SK-N-SH (cell line): ENCODE data around the gene MND1. TPM values are rescaled to one million over a fixed set of nuclear protein-coding genes. Genes with fewer than 3 reads are reported as not detected.

Experiments
- CTCF ChIA-PET: fragments of 300-600, 350-600 bp; formaldehyde crosslinking; extraction: SDS; loops from one replicate; lab custom pipeline; 2021; lab: Yijun Ruan, JAX
- POLR2A ChIA-PET: fragments of 350-600 bp; sonication (Branson Sonifier 250); formaldehyde crosslinking; extraction: SDS; loops from one replicate; lab custom pipeline; 2020; ENCODE audit warnings: antibody characterized with exemption, inconsistent platforms; lab: Yijun Ruan, JAX
- DNase-seq: peaks from one replicate; pipeline ENCODE4 v3.0.0; 2012
- H2AFZ ChIP-seq: fragments of 200-600 bp; sonication (generic); 2 replicates; pipeline ENCODE4 v1.8.1; 2016; ENCODE audit warnings: antibody characterized with exemption, mild to moderate bottlenecking, low read depth
- H3F3A ChIP-seq: fragments of 200-600 bp; sonication (generic); replicated peaks from 2 replicates; pipeline ENCODE3; 2016; ENCODE audit warnings: antibody characterized with exemption, mild to moderate bottlenecking; ENCODE audit not compliant: insufficient read depth
- H3K27ac ChIP-seq, 2 experiments: fragments of 200-500 bp in 1 of 2; fragments of 200-600 bp in 1 of 2; sonication (Bioruptor generic) in 1 of 2; sonication (generic), shearing (Covaris generic) in 1 of 2; 2 replicates each; pipeline versions ENCODE4 v1.5.1 to v1.6.1; 2014 to 2016; ENCODE audit warnings: low read depth in 2 of 2, inconsistent platforms in 1 of 2, low read length in 1 of 2, mild to moderate bottlenecking in 1 of 2, mixed read lengths in 1 of 2
- H3K27me3 ChIP-seq: fragments of 200-600 bp; sonication (generic), shearing (Covaris generic); 2 replicates; pipeline ENCODE4 v1.6.1; 2016; ENCODE audit warnings: mixed run types; ENCODE audit not compliant: insufficient read depth
- H3K36me3 ChIP-seq, 2 experiments: fragments of 200-500 bp in 1 of 2; fragments of 200-600 bp in 1 of 2; sonication (Bioruptor generic) in 1 of 2; sonication (generic) in 1 of 2; replicated peaks in 1 of 2; 2 replicates each; pipeline versions ENCODE3 to v1.5.1; 2014 to 2016; ENCODE audit warnings: low read length in 1 of 2, mild to moderate bottlenecking in 1 of 2; ENCODE audit not compliant: insufficient read depth in 2 of 2, control insufficient read depth in 1 of 2
- H3K4me1 ChIP-seq, 2 experiments: fragments of 200-500 bp in 1 of 2; fragments of 200-600 bp in 1 of 2; sonication (Bioruptor generic) in 1 of 2; sonication (generic), shearing (Covaris generic) in 1 of 2; 2 replicates each; pipeline versions ENCODE4 v1.5.1 to v1.6.1; 2014 to 2016; ENCODE audit warnings: low read depth in 1 of 2, low read length in 1 of 2, mixed run types in 1 of 2; ENCODE audit not compliant: insufficient read depth in 2 of 2, control insufficient read depth in 1 of 2
- H3K4me2 ChIP-seq: fragments of 200-600 bp; sonication (generic), shearing (Covaris generic); 2 replicates; pipeline ENCODE4 v1.6.1; 2017; ENCODE audit warnings: mixed run types
- H3K4me3 ChIP-seq, 2 experiments: fragments of 200-500 bp in 1 of 2; fragments of 200-600 bp in 1 of 2; sonication (Bioruptor generic) in 1 of 2; sonication (generic), shearing (Covaris generic) in 1 of 2; 2 replicates each; pipeline versions ENCODE4 v1.5.1 to v1.8.1; 2014 to 2016; ENCODE audit warnings: low read depth in 2 of 2, inconsistent platforms in 1 of 2, low read length in 1 of 2, mild to moderate bottlenecking in 1 of 2, mixed read lengths in 1 of 2, moderate library complexity in 1 of 2
- H3K79me2 ChIP-seq: fragments of 200-600 bp; sonication (generic); 2 replicates; pipeline ENCODE4 v1.8.1; 2017; ENCODE audit warnings: mild to moderate bottlenecking; ENCODE audit not compliant: insufficient read depth
- H3K9ac ChIP-seq: fragments of 200-600 bp; sonication (generic); 2 replicates; pipeline ENCODE4 v1.6.1; 2017; ENCODE audit warnings: mixed run types
- H3K9me2 ChIP-seq: fragments of 200-600 bp; sonication (generic); 2 replicates; pipeline ENCODE4 v1.6.1; 2017; ENCODE audit warnings: mixed run types
- H3K9me3 ChIP-seq: fragments of 200-600 bp; sonication (generic); 2 replicates; pipeline ENCODE4 v1.6.1; 2017; ENCODE audit warnings: mixed run types, mild to moderate bottlenecking, moderate library complexity
- H4K20me1 ChIP-seq: fragments of 200-600 bp; sonication (generic); 2 replicates; pipeline ENCODE4 v1.6.1; 2017; ENCODE audit warnings: mild to moderate bottlenecking, mixed run types; ENCODE audit not compliant: insufficient read depth
- CHD2 ChIP-seq: fragments of 150-350 bp; IDR thresholded peaks from 2 replicates; pipeline ENCODE4 v1.6.1; 2018; ENCODE audit warnings: low read length; ENCODE audit not compliant: partially characterized antibody
- ELF1 ChIP-seq: IDR thresholded peaks from 2 replicates; pipeline ENCODE4 v1.4.0; 2012
- EP300 ChIP-seq, 2 experiments: IDR thresholded peaks; 2 replicates each; pipeline versions ENCODE4 v1.4.0 to v1.6.1; 2012; ENCODE audit warnings: borderline replicate concordance in 1 of 2, low read depth in 1 of 2, low read length in 1 of 2
- FOXJ3 ChIP-seq: sonication (generic); formaldehyde crosslinking; IDR thresholded peaks from 2 replicates; pipeline ENCODE4 v1.5.1; 2020; ENCODE audit warnings: mild to moderate bottlenecking, missing genetic modification reagents
- FOXM1 ChIP-seq: IDR thresholded peaks from 2 replicates; pipeline ENCODE4 v1.4.0; 2012; ENCODE audit warnings: low read depth, mild to moderate bottlenecking
- GABPA ChIP-seq: IDR thresholded peaks from 2 replicates; pipeline ENCODE4 v1.4.0; 2012; ENCODE audit warnings: low read depth, mild to moderate bottlenecking
- IRF3 ChIP-seq: fragments of 150-350 bp; IDR thresholded peaks from 2 replicates; pipeline ENCODE4 v1.6.1; 2016; ENCODE audit warnings: mild to moderate bottlenecking, low read depth, low read length
- JUND ChIP-seq: IDR thresholded peaks from 2 replicates; pipeline ENCODE4 v1.4.0; 2012
- NFIC ChIP-seq: IDR thresholded peaks from 2 replicates; pipeline ENCODE4 v1.4.0; 2012; ENCODE audit warnings: borderline replicate concordance
- NRF1 ChIP-seq: IDR thresholded peaks from 2 replicates; pipeline ENCODE4 v1.6.1; 2012; ENCODE audit warnings: low read depth, mild to moderate bottlenecking, low read length
- POLR2AphosphoS5 ChIP-seq: IDR thresholded peaks from 2 replicates; pipeline ENCODE4 v1.6.1; 2012; ENCODE audit warnings: low read depth, low read length
- REST ChIP-seq: IDR thresholded peaks from 2 replicates; pipeline ENCODE4 v1.6.1; 2012; ENCODE audit warnings: mild to moderate bottlenecking, low read depth, low read length, moderate library complexity
- RFX5 ChIP-seq: IDR thresholded peaks from 2 replicates; pipeline ENCODE4 v1.6.1; 2012; ENCODE audit warnings: mild to moderate bottlenecking, improper control_type of control experiment, low read length
- RXRA ChIP-seq: IDR thresholded peaks from 2 replicates; pipeline ENCODE4 v1.4.0; 2012; ENCODE audit warnings: low read depth, mild to moderate bottlenecking, borderline replicate concordance
- SMC3 ChIP-seq: IDR thresholded peaks from 2 replicates; pipeline ENCODE4 v1.6.1; 2012; ENCODE audit warnings: low read depth, low read length, improper control_type of control experiment
- TAF1 ChIP-seq: IDR thresholded peaks from 2 replicates; pipeline ENCODE4 v1.6.1; 2012; ENCODE audit warnings: low read depth, mild to moderate bottlenecking, low read length, moderate library complexity, borderline replicate concordance
- USF2 ChIP-seq: fragments of 150-350 bp; IDR thresholded peaks from 2 replicates; pipeline ENCODE4 v1.6.1; 2017; ENCODE audit warnings: antibody characterized with exemption, low read length, low read depth, borderline replicate concordance
- ZBTB33 ChIP-seq: IDR thresholded peaks from 2 replicates; pipeline ENCODE4 v1.4.0; 2012; ENCODE audit warnings: low read depth, borderline replicate concordance
- WGBS: methylation state at CpG from one replicate; pipeline ENCODE4 v1.1.6; 2017; ENCODE audit warnings: low lambda C conversion rate; 5-methylcytosine and 5-hydroxymethylcytosine counted together
- polyA plus RNA-seq, 3 experiments: library from polyadenylated mRNA; depleted of rRNA; stranded (reverse); fragments of >200 nt; gene quantifications; 2 replicates each; pipeline ENCODE4 v1.2.3, GENCODE V29; 2012

MND1 gene
- polyA plus RNA-seq, 1 of the 3 experiments (the other 2 are of a cell fraction): 2.4 TPM

GRCh38 chr4:153418558-153418957, 74.1 kb downstream of the MND1 start:
- H3F3A ChIP-seq: peaks cover 2% of the 10 kb centered on the region
- 43% methylated on average over 3 of the region's 3 CpGs for WGBS
- no peak overlapping the region for H3K9ac ChIP-seq
- H3K9me3 ChIP-seq: no peaks in the 10 kb centered on the region
- H3K27ac ChIP-seq: peak overlapping the region; percentile 18 to 28; a peak in 2 of 4 replicates
- no peak overlapping the region for H3K4me2 ChIP-seq
- no peaks in the 10 kb centered on the region for H4K20me1 ChIP-seq
- no peaks in the 10 kb centered on the region for H3K36me3 ChIP-seq
- no peaks in the 10 kb centered on the region for H3K27me3 ChIP-seq
- H3K79me2 ChIP-seq: no peaks in the 10 kb centered on the region
- TF ChIP-seq POLR2AphosphoS5: no peak
- no peak for TF ChIP-seq ELF1
- no peak for TF ChIP-seq EP300 (IDR thresholded peaks at IDR 0.05; ENCODE audit: borderline replicate concordance in 1 of 2, low read depth in 1 of 2, low read length in 1 of 2)
- TF ChIP-seq ZBTB33: no peak
- no peak for TF ChIP-seq SMC3
- no peak for TF ChIP-seq FOXM1
- TF ChIP-seq RXRA: no peak
- TF ChIP-seq IRF3: no peak
- TF ChIP-seq, all 33 proteins: peak for 0
- Histone ChIP-seq H3K4me1 (peaks cover 0 to 2% of the 10 kb centered on the region in 2 experiments; a peak in 1 of 4 replicates), H3K9me2 (no peaks in the 10 kb centered on the region), H2AFZ (peak overlapping the region; percentile 44; the same call in 1 of the 2 replicates), H3K4me3 (no peak overlapping the region)
- POLR2A ChIA-PET: no interaction called here
- DNase-seq: peak; percentile 35
- CTCF ChIA-PET: interaction anchor here (1.9 kb wide), 1 partner anchor 276 kb away, joined by 3 read pairs; no protein-coding TSS in a partner anchor

- Histone ChIP-seq H3K27ac (peak overlapping the region in 1 of 2 experiments; percentile 28; a peak in 1 of 4 replicates), H3K36me3 (no peaks in the 10 kb centered on the region), H3K79me2 (no peaks in the 10 kb centered on the region), H3F3A (peaks cover 2% of the 10 kb centered on the region), H3K4me1 (no peaks in the 10 kb centered on the region), H4K20me1 (no peaks in the 10 kb centered on the region), H2AFZ (peak overlapping the region; percentile 44; the same call in 1 of the 2 replicates), H3K9me2 (no peaks in the 10 kb centered on the region), H3K27me3 (no peaks in the 10 kb centered on the region), H3K4me3 (no peak overlapping the region), H3K4me2 (no peak overlapping the region), H3K9me3 (no peaks in the 10 kb centered on the region), H3K9ac (no peak overlapping the region)
- POLR2A ChIA-PET: no interaction called here
- 91% methylated on average over 5 of the region's 5 CpGs for WGBS
- no peak for DNase-seq
- CTCF ChIA-PET: interaction anchor here (1.9 kb wide), 1 partner anchor 276 kb away, joined by 3 read pairs; no protein-coding TSS in a partner anchor
- no peak for TF ChIP-seq RFX5
- TF ChIP-seq TAF1: no peak
- TF ChIP-seq SMC3: no peak
- TF ChIP-seq CHD2: no peak
- no peak for TF ChIP-seq POLR2AphosphoS5
- TF ChIP-seq FOXJ3 (CRISPR knock-in tag): no peak
- TF ChIP-seq NRF1: no peak
- no peak for TF ChIP-seq NFIC
- no peak for TF ChIP-seq JUND
- no peak for TF ChIP-seq ELF1
- TF ChIP-seq REST: no peak
- no peak for TF ChIP-seq GABPA
- no peak for TF ChIP-seq USF2
- no peak for TF ChIP-seq FOXM1
- TF ChIP-seq EP300 (IDR thresholded peaks at IDR 0.05; ENCODE audit: borderline replicate concordance in 1 of 2, low read depth in 1 of 2, low read length in 1 of 2): no peak
- TF ChIP-seq IRF3: no peak
These were observed 74.5 kb downstream of the MND1 start for GRCh38 chr4:153419029-153419428.
